K562 (cell line): ENCODE results near the gene BOD1L1. TPM values are rescaled to one million over a fixed set of nuclear protein-coding genes. Genes with fewer than 3 reads are reported as not detected.
A peak's percentile ranks its signal among the peaks of the same experiment; 100 is the strongest.

Source experiments
- EP400 ChIP-seq: fragments of 450-650 bp; IDR thresholded peaks from 2 replicates; pipeline ENCODE4 v1.6.1; 2017; ENCODE audit warnings: antibody characterized with exemption, mild to moderate bottlenecking, moderate library complexity
- KAT2B ChIP-seq: IDR thresholded peaks from one replicate; pipeline ENCODE4 v1.6.1; 2012; ENCODE audit warnings: low read depth, mild to moderate bottlenecking, control low read depth, inconsistent platforms, low read length, moderate library complexity
- NFIC ChIP-seq: fragments of 450-650 bp; IDR thresholded peaks from 2 replicates; pipeline ENCODE4 v1.6.1; 2017; ENCODE audit warnings: mild to moderate bottlenecking, inconsistent platforms
- TCF7L2 ChIP-seq: fragments of 150-350 bp; IDR thresholded peaks from 2 replicates; pipeline ENCODE4 v1.6.1; 2016; ENCODE audit warnings: low read depth, mild to moderate bottlenecking, low read length, moderate library complexity
- ZNF184 ChIP-seq: sonication (generic); formaldehyde crosslinking; IDR thresholded peaks from 2 replicates; pipeline ENCODE4 v1.5.0; 2020; ENCODE audit warnings: missing genetic modification reagents
- ZNF277 ChIP-seq: fragments of 250-450 bp; sonication (Bioruptor Pico); IDR thresholded peaks from 2 replicates; pipeline ENCODE4 v1.8.0; 2022; ENCODE audit warnings: inconsistent platforms, mild to moderate bottlenecking, moderate library complexity, borderline replicate concordance
- ZNF449 ChIP-seq: fragments of 250-450 bp; sonication (Bioruptor Pico); IDR thresholded peaks from 2 replicates; pipeline ENCODE4 v1.8.0; 2022; ENCODE audit warnings: moderate library complexity, mild to moderate bottlenecking, inconsistent platforms
- ZNF780A ChIP-seq: fragments of 250-450 bp; sonication (Bioruptor Pico); IDR thresholded peaks from 2 replicates; pipeline ENCODE4 v1.5.0; 2021; ENCODE audit warnings: mild to moderate bottlenecking
- polyA plus RNA-seq, 8 experiments: library from polyadenylated mRNA; depleted of rRNA in 4 of 8; stranded (reverse) in 5 of 8; unstranded in 3 of 8; fragments of >200 nt; fragmentation: Nextera tagmentation in 2 of 8; fragmentation: Illumina TruSeq in 1 of 8; extraction: Ambion mirVana in 2 of 8; extraction: Trizol in 1 of 8; gene quantifications; 2 replicates each; pipeline versions ENCODE4 v1.2.1 to v1.2.3, GENCODE V29; 2011 to 2014; ENCODE audit warnings: inconsistent platforms in 1 of 8, missing spikeins in 1 of 8
- total RNA-seq, 7 experiments: library from RNA; depleted of rRNA in 6 of 7; stranded (reverse); fragments of >200 nt in 6 of 7; fragmentation: Illumina TruSeq in 2 of 7; extraction: Trizol in 2 of 7; gene quantifications; 2 replicates each; pipeline versions ENCODE4 v1.2.1 to v1.2.3, GENCODE V29; 2011 to 2021; ENCODE audit warnings: low replicate concordance in 1 of 7
- TF ChIP-seq, protein P1 (sequence below), 2 experiments: fragments of 450-650 bp; formaldehyde crosslinking in 1 of 2; IDR thresholded peaks; 2 replicates each; pipeline versions ENCODE4 v1.4.0 to v1.6.1; 2014 to 2020; ENCODE audit warnings: mild to moderate bottlenecking in 2 of 2, borderline replicate concordance in 1 of 2, low read depth in 1 of 2
- TF ChIP-seq, protein P2 (sequence below): conservative IDR thresholded peaks from 2 replicates; pipeline ENCODE4 v1.6.1; 2011; ENCODE audit warnings: low read depth, mild to moderate bottlenecking, low read length; ENCODE audit not compliant: control insufficient read depth

Gene BOD1L1
- total and polyA plus RNA-seq, 9 of the 15 experiments (the other 6 are each of a cell fraction or from before 2014, with no cell fraction given) = 4.8 to 23.2 (median 17.7) TPM

GRCh38 chr4:13525606-13526281 lies 101.8 kb downstream of the BOD1L1 start (continued):
- TF ChIP-seq ZNF277 (no peak), TCF7L2 (no peak), KAT2B (no peak), ZNF449 (CRISPR knock-in tag) (no peak), NFIC (no peak), EP400 (no peak), ZNF780A (CRISPR knock-in tag) (no peak), ZNF184 (no peak)
- TF ChIP-seq, protein P1, sequence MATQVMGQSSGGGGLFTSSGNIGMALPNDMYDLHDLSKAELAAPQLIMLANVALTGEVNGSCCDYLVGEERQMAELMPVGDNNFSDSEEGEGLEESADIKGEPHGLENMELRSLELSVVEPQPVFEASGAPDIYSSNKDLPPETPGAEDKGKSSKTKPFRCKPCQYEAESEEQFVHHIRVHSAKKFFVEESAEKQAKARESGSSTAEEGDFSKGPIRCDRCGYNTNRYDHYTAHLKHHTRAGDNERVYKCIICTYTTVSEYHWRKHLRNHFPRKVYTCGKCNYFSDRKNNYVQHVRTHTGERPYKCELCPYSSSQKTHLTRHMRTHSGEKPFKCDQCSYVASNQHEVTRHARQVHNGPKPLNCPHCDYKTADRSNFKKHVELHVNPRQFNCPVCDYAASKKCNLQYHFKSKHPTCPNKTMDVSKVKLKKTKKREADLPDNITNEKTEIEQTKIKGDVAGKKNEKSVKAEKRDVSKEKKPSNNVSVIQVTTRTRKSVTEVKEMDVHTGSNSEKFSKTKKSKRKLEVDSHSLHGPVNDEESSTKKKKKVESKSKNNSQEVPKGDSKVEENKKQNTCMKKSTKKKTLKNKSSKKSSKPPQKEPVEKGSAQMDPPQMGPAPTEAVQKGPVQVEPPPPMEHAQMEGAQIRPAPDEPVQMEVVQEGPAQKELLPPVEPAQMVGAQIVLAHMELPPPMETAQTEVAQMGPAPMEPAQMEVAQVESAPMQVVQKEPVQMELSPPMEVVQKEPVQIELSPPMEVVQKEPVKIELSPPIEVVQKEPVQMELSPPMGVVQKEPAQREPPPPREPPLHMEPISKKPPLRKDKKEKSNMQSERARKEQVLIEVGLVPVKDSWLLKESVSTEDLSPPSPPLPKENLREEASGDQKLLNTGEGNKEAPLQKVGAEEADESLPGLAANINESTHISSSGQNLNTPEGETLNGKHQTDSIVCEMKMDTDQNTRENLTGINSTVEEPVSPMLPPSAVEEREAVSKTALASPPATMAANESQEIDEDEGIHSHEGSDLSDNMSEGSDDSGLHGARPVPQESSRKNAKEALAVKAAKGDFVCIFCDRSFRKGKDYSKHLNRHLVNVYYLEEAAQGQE (IDR thresholded peaks at IDR 0.05; ENCODE audit: borderline replicate concordance) = peak; percentile 27; the same call in 1 of the 2 replicates
- TF ChIP-seq, protein P1 (CRISPR knock-in tag; IDR thresholded peaks at IDR 0.05; ENCODE audit: low read depth) = no peak
- TF ChIP-seq, protein P2, sequence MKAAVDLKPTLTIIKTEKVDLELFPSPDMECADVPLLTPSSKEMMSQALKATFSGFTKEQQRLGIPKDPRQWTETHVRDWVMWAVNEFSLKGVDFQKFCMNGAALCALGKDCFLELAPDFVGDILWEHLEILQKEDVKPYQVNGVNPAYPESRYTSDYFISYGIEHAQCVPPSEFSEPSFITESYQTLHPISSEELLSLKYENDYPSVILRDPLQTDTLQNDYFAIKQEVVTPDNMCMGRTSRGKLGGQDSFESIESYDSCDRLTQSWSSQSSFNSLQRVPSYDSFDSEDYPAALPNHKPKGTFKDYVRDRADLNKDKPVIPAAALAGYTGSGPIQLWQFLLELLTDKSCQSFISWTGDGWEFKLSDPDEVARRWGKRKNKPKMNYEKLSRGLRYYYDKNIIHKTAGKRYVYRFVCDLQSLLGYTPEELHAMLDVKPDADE = no peak
